ENCODE results near the gene HDC.
A peak's percentile ranks its signal among the peaks of the same experiment; 100 is the strongest.

Gene HDC

DNA sequence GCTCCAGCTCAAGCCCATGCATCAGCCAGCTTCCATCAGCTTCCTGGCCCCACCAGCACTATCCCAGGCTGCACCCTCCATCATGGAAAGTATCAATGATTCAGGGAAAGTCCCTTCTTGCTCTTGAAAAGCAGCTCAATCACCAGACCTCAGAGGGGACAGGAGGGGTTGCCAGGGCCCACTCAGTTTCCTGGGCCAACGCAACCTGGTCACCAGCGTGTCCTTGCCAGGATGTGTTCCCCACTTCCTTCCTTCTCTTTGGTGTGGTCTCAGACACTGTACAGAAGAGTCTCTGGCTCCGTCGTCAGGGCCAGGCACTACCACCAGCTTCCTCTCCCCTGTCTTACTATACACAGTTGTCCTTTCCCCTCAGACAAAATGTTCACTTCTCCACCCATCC lies 3.0 kb downstream of the HDC start:
- H3K27ac ChIP-seq: peak overlapping the region; percentile 73
- no peaks in the 10 kb centered on the region for H3K9me3 ChIP-seq
- no peaks in the 10 kb centered on the region for H3K27me3 ChIP-seq
- no peaks in the 10 kb centered on the region for H3K36me3 ChIP-seq
- peaks cover 61 to 67% of the 10 kb centered on the region in 2 experiments for H3K4me1 ChIP-seq (ENCODE audit: control insufficient read depth in 1 of 2, insufficient read depth in 1 of 2, low read depth in 1 of 2, low read length in 1 of 2)
- H3K4me3 ChIP-seq (ENCODE audit: low read depth in 1 of 2, low read length in 1 of 2): no peak overlapping the region
- TF ChIP-seq, protein P1, sequence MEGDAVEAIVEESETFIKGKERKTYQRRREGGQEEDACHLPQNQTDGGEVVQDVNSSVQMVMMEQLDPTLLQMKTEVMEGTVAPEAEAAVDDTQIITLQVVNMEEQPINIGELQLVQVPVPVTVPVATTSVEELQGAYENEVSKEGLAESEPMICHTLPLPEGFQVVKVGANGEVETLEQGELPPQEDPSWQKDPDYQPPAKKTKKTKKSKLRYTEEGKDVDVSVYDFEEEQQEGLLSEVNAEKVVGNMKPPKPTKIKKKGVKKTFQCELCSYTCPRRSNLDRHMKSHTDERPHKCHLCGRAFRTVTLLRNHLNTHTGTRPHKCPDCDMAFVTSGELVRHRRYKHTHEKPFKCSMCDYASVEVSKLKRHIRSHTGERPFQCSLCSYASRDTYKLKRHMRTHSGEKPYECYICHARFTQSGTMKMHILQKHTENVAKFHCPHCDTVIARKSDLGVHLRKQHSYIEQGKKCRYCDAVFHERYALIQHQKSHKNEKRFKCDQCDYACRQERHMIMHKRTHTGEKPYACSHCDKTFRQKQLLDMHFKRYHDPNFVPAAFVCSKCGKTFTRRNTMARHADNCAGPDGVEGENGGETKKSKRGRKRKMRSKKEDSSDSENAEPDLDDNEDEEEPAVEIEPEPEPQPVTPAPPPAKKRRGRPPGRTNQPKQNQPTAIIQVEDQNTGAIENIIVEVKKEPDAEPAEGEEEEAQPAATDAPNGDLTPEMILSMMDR (IDR thresholded peaks at IDR 0.05): no peak

GRCh38 chr15:50261981-50262380 lies 3.5 kb downstream of the HDC start:
- Histone ChIP-seq H3K27me3 (no peaks in the 10 kb centered on the region), H3K4me1 (ENCODE audit: control insufficient read depth in 1 of 2, insufficient read depth in 1 of 2, low read depth in 1 of 2, low read length in 1 of 2) (peaks cover 66 to 72% of the 10 kb centered on the region in 2 experiments), H3K27ac (peak overlapping the region; percentile 73), H3K36me3 (no peaks in the 10 kb centered on the region), H3K4me3 (ENCODE audit: low read depth in 1 of 2, low read length in 1 of 2) (no peak overlapping the region), H3K9me3 (no peaks in the 10 kb centered on the region)
- TF ChIP-seq, protein P1 (IDR thresholded peaks at IDR 0.05): peak; percentile 11

DNA sequence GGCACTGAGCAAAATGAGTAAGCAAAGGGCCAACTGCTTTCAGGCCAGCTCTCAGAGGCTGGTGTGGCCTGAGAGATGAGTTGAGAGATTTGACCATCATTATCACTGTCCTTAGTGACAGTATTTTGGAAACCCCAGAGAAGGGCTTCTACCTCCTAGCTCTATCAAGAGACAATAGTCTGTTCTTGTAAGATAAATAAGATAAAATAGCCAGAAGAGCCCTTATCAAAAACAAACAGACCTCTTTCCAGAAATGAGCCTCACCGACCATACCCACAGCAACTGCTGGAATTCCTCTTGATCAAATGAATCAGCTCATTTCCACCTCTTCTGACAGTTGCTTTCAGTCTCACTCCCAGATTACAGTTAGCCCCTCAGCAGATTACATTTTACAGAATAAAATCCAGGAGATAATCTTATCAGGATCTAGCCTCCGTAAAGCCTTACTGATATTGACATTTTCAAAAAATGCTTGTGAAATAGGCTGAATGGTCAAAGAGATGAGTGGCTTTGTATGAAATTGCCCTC lies 4.5 kb downstream of the HDC start:
- Histone ChIP-seq H3K4me1 (ENCODE audit: control insufficient read depth in 1 of 2, insufficient read depth in 1 of 2, low read depth in 1 of 2, low read length in 1 of 2) (peaks cover 76 to 78% of the 10 kb centered on the region in 2 experiments), H3K27ac (peak overlapping the region; percentile 80)

DNA sequence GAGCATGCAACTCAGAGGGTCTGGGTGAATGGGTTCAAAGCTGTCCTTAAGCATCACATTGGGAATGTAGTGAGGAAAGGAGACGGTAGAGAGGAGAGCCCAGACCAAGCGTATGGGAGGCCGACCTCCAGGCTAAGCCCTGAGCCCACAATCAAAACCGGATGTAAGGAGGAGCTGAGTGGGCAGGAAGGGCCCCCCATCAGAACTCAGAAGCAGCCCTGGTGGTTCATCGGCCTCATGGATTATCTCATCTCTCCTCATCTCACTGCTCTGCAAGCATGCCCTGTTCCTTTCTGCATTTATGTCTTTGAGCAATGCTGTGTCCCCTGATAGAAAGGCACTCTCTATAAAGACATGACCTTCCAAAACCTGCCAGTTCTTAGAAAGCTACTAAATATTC lies 6.2 kb downstream of the HDC start:
- Histone ChIP-seq H3K9me3 (no peaks in the 10 kb centered on the region), H3K4me3 (ENCODE audit: low read depth in 1 of 2, low read length in 1 of 2) (no peak overlapping the region), H3K27me3 (no peaks in the 10 kb centered on the region), H3K4me1 (ENCODE audit: control insufficient read depth in 1 of 2, insufficient read depth in 1 of 2, low read depth in 1 of 2, low read length in 1 of 2) (peaks cover 79% of the 10 kb centered on the region in 2 experiments), H3K36me3 (no peaks in the 10 kb centered on the region), H3K27ac (peak overlapping the region; percentile 80)
- TF ChIP-seq, protein P1 (IDR thresholded peaks at IDR 0.05): no peak

More for the DNA sequence above, 4.5 kb downstream of the HDC start:
- no peaks in the 10 kb centered on the region for H3K9me3 ChIP-seq
- H3K36me3 ChIP-seq: no peaks in the 10 kb centered on the region
- H3K4me3 ChIP-seq (ENCODE audit: low read depth in 1 of 2, low read length in 1 of 2): no peak overlapping the region
- no peaks in the 10 kb centered on the region for H3K27me3 ChIP-seq
- TF ChIP-seq, protein P1 (IDR thresholded peaks at IDR 0.05): no peak

DNA sequence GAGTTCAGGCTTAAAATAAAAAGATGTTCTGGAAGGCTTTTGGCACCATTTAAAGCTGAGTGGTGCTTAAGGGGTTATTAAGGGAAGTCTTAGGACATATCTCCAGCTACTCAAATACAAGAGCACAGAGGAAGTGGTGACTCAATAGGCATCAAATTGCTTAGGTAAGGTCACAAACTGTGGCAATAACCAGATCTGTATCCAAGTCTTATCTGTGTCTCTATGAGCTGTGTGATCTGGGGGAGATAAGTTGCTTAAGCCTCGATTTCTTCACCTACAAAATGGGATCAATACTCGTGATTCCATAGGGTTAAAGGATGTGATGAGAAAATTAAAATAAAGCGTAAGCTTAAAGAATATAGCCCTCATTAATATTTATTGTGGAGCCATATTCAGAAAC lies 7.6 kb downstream of the HDC start:
- Histone ChIP-seq H3K27me3 (no peaks in the 10 kb centered on the region), H3K9me3 (no peaks in the 10 kb centered on the region), H3K4me1 (ENCODE audit: control insufficient read depth in 1 of 2, insufficient read depth in 1 of 2, low read depth in 1 of 2, low read length in 1 of 2) (peaks cover 73 to 74% of the 10 kb centered on the region in 2 experiments), H3K27ac (peak overlapping the region; percentile 80), H3K4me3 (ENCODE audit: low read depth in 1 of 2, low read length in 1 of 2) (peak overlapping the region in 1 of 2 experiments; percentile 5), H3K36me3 (no peaks in the 10 kb centered on the region)
- TF ChIP-seq, protein P1 (IDR thresholded peaks at IDR 0.05): no peak
